Hepatocyte (in vitro differentiated cells): ENCODE measurements around the gene GFOD1. TPM values are rescaled to one million over a fixed set of nuclear protein-coding genes. Genes with fewer than 3 reads are reported as not detected.

ENCODE experiments used
- DNase-seq: peaks from one replicate; pipeline ENCODE4 v3.0.0-alpha.2; 2016; ENCODE audit warnings: low spot score
- H2AFZ ChIP-seq: fragments of 200-600 bp; sonication (generic); 2 replicates; pipeline ENCODE4 v1.6.0; 2016; ENCODE audit warnings: antibody characterized with exemption, mild to moderate bottlenecking
- H3K27ac ChIP-seq: fragments of 200-600 bp; sonication (generic); 2 replicates; pipeline ENCODE4 v1.5.1; 2016; ENCODE audit warnings: mild to moderate bottlenecking
- H3K27me3 ChIP-seq: fragments of 200-600 bp; sonication (generic); 2 replicates; pipeline ENCODE4 v1.6.1; 2016
- H3K36me3 ChIP-seq: fragments of 200-600 bp; sonication (generic); replicated peaks from 2 replicates; pipeline ENCODE4 v1.5.1; 2016; ENCODE audit warnings: low read depth; ENCODE audit not compliant: insufficient read depth
- H3K4me1 ChIP-seq: fragments of 200-600 bp; sonication (generic); 2 replicates; pipeline ENCODE4 v1.5.1; 2016; ENCODE audit warnings: mild to moderate bottlenecking, moderate library complexity; ENCODE audit not compliant: insufficient read depth
- H3K4me2 ChIP-seq: fragments of 200-600 bp; sonication (generic); 2 replicates; pipeline ENCODE4 v1.6.0; 2016
- H3K4me3 ChIP-seq: fragments of 200-600 bp; sonication (generic); 2 replicates; pipeline ENCODE4 v1.5.1; 2016; ENCODE audit warnings: mild to moderate bottlenecking
- H3K79me2 ChIP-seq: fragments of 200-600 bp; sonication (generic); 2 replicates; pipeline ENCODE4 v1.6.0; 2017; ENCODE audit warnings: mild to moderate bottlenecking
- H3K9me2 ChIP-seq: fragments of 200-600 bp; sonication (generic); replicated peaks from 2 replicates; pipeline ENCODE4 v1.6.0; 2017; ENCODE audit warnings: mild to moderate bottlenecking; ENCODE audit not compliant: insufficient read depth
- H3K9me3 ChIP-seq: fragments of 200-600 bp; sonication (generic); 2 replicates; pipeline ENCODE4 v1.5.1; 2016; ENCODE audit warnings: low read depth, mild to moderate bottlenecking
- H4K20me1 ChIP-seq: fragments of 200-600 bp; sonication (generic); 2 replicates; pipeline ENCODE4 v1.6.0; 2016; ENCODE audit warnings: mild to moderate bottlenecking; ENCODE audit not compliant: insufficient read depth, poor library complexity, severe bottlenecking
- EZH2 ChIP-seq: fragments of 200-600 bp; sonication (generic); IDR thresholded peaks from 2 replicates; pipeline ENCODE4 v1.6.1; 2016; ENCODE audit warnings: antibody characterized with exemption, mild to moderate bottlenecking, borderline replicate concordance
- EZH2phosphoT487 ChIP-seq: fragments of 200-600 bp; sonication (generic); IDR thresholded peaks from one replicate; pipeline ENCODE4 v1.6.1; 2018; ENCODE audit warnings: antibody characterized with exemption, mild to moderate bottlenecking, low read depth, moderate library complexity; ENCODE audit not compliant: unreplicated experiment, severe bottlenecking
- WGBS: methylation state at CpG from one replicate; pipeline ENCODE4 v1.1.6; 2016; ENCODE audit warnings: low lambda C conversion rate; ENCODE audit errors: missing lambda C conversion rate; 5-methylcytosine and 5-hydroxymethylcytosine counted together
- polyA plus RNA-seq: library from polyadenylated mRNA; unstranded; fragments of >200 nt; fragmentation: Nextera tagmentation; extraction: Ambion mirVana; gene quantifications from 2 replicates; pipeline ENCODE4 v1.2.1, GENCODE V29; 2016
- total RNA-seq: library from RNA; depleted of rRNA; stranded (reverse); fragments of >200 nt; gene quantifications from 2 replicates; pipeline ENCODE4 v1.2.3, GENCODE V29; 2014
- TF ChIP-seq, protein P1 (sequence below): fragments of 200-600 bp; sonication (generic); IDR thresholded peaks from 2 replicates; pipeline ENCODE4 v1.5.1; 2016; ENCODE audit warnings: antibody characterized with exemption, mild to moderate bottlenecking; ENCODE audit not compliant: poor library complexity

Gene GFOD1
- total and polyA plus RNA-seq, 2 experiments from 2014 or later = 2.8 to 3.5 TPM

DNA sequence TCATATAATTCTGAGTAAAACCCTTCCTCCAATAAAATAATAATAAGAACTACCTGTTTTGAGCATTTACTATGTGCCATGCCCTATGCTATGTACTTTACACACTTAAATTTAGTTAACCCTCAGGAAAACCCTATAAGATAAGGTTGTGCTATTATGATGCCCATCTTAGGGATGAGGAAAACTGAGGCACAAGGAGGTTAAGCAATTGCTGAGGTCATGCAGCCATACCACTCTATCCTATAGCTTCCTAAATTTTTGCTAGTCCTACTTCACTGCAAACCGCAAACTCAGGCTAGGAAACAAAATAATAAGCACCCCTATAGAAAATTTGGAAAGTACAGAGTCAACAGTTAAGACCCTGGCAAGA lies 38.9 kb upstream of the GFOD1 start:
- H3K9me3 ChIP-seq = no peaks in the 10 kb centered on the region
- no peaks in the 10 kb centered on the region for H4K20me1 ChIP-seq
- H3K27me3 ChIP-seq = no peaks in the 10 kb centered on the region
- H3K9me2 ChIP-seq = no peaks in the 10 kb centered on the region
- H3K4me1 ChIP-seq = no peaks in the 10 kb centered on the region
- no peak overlapping the region for H3K4me3 ChIP-seq
- H2AFZ ChIP-seq = no peak overlapping the region
- 100% methylated on average over 1 of the region's 1 CpG for WGBS
- DNase-seq = no peak
- H3K79me2 ChIP-seq = no peaks in the 10 kb centered on the region
- TF ChIP-seq EZH2 = no peak
- no peak for TF ChIP-seq EZH2phosphoT487
- TF ChIP-seq, protein P1, sequence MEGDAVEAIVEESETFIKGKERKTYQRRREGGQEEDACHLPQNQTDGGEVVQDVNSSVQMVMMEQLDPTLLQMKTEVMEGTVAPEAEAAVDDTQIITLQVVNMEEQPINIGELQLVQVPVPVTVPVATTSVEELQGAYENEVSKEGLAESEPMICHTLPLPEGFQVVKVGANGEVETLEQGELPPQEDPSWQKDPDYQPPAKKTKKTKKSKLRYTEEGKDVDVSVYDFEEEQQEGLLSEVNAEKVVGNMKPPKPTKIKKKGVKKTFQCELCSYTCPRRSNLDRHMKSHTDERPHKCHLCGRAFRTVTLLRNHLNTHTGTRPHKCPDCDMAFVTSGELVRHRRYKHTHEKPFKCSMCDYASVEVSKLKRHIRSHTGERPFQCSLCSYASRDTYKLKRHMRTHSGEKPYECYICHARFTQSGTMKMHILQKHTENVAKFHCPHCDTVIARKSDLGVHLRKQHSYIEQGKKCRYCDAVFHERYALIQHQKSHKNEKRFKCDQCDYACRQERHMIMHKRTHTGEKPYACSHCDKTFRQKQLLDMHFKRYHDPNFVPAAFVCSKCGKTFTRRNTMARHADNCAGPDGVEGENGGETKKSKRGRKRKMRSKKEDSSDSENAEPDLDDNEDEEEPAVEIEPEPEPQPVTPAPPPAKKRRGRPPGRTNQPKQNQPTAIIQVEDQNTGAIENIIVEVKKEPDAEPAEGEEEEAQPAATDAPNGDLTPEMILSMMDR = no peak
- no peak overlapping the region for H3K27ac ChIP-seq
- H3K4me2 ChIP-seq = no peak overlapping the region
- H3K36me3 ChIP-seq = no peaks in the 10 kb centered on the region

- Histone ChIP-seq H3K36me3 (no peaks in the 10 kb centered on the region), H3K79me2 (no peaks in the 10 kb centered on the region), H3K4me3 (no peak overlapping the region), H3K27me3 (no peaks in the 10 kb centered on the region), H4K20me1 (no peaks in the 10 kb centered on the region), H3K27ac (no peak overlapping the region), H3K9me3 (no peaks in the 10 kb centered on the region), H3K9me2 (no peaks in the 10 kb centered on the region), H3K4me1 (no peaks in the 10 kb centered on the region), H3K4me2 (no peak overlapping the region), H2AFZ (no peak overlapping the region)
- no peak for DNase-seq
- TF ChIP-seq EZH2 (no peak), EZH2phosphoT487 (no peak)
- TF ChIP-seq, protein P1 = no peak
- 94% methylated on average over 12 of the region's 12 CpGs for WGBS
Observed at GRCh38 chr6:13524801-13525508, 37.6 kb upstream of the GFOD1 start.

DNA sequence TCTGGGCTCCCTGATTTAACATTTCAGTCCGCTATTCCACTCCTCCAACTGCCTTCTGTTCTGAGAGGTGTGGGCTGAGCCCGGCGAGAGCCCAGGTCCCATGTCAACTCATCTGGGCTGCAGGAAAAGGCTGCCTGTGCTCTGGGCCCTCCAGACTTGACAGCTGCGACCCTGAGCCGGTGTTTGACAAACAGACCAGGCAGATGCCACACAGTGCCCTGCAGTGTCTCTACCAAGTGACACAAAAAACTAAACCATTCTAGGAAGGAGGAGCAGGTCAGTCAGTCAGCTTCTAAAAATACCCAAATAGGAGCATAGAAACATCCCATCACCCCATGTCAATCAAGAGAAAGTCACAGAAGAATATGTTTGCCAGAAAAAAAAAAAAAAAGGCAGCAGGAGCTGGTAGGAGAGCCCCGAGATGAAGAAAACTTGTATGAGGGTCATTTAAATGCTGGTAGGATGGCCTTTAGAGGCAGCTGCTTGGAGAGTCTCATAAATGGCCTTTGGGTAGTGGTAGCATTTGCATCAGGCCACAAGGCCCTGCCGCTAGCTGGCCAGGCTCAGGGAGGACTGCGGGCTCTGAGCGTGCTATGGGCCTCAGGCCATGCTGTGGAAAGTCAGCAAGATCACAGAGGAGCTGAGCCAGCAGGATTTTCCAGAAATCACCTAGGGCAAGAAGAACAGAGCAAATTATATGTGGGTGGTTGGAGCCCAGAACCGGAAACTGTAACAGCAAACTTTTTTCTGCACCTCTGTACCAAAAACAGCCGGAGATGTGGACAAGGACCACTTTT lies 36.6 kb upstream of the GFOD1 start:
- no peaks in the 10 kb centered on the region for H3K4me1 ChIP-seq
- H3K36me3 ChIP-seq = no peaks in the 10 kb centered on the region
- WGBS = 78% methylated on average over 11 of the region's 11 CpGs
- H3K4me2 ChIP-seq = no peak overlapping the region
- H2AFZ ChIP-seq = no peak overlapping the region
- H4K20me1 ChIP-seq = no peaks in the 10 kb centered on the region
- H3K27me3 ChIP-seq = no peaks in the 10 kb centered on the region
- no peaks in the 10 kb centered on the region for H3K79me2 ChIP-seq
- no peak overlapping the region for H3K27ac ChIP-seq
- no peak for DNase-seq
- no peak overlapping the region for H3K4me3 ChIP-seq
- no peak for TF ChIP-seq EZH2phosphoT487
- TF ChIP-seq, protein P1 = no peak
- TF ChIP-seq EZH2 = no peak
- H3K9me3 ChIP-seq = no peaks in the 10 kb centered on the region
- no peaks in the 10 kb centered on the region for H3K9me2 ChIP-seq
